ENCODE results near the gene GHR. TPM values are rescaled to one million over a fixed set of nuclear protein-coding genes. Genes with fewer than 3 reads are reported as not detected.
A peak's percentile ranks its signal among the peaks of the same experiment; 100 is the strongest.

GHR gene
- total and polyA plus RNA-seq, 12 donors = 4.1 to 15.1 (median 11.5) TPM

GRCh38 chr5:42761791-42762190 lies 338.6 kb downstream of the GHR start:
- no peak for DNase-seq
- H3K27ac ChIP-seq = no peak overlapping the region
- no peak for TF ChIP-seq CTCF (IDR thresholded peaks at IDR 0.05)
- H3K36me3 ChIP-seq = no peaks in the 10 kb centered on the region
- ATAC-seq = no peak
- H3K4me3 ChIP-seq = no peak overlapping the region
- H3K4me1 ChIP-seq = peaks cover 0 to 9% (median 0%) of the 10 kb centered on the region in 9 donors
- H3K27me3 ChIP-seq = peaks cover 0 to 6% (median 0%) of the 10 kb centered on the region in 7 donors
- intact Hi-C loops (cut with DNase I) = loop anchor here in 7 of 10 donors (10.0 kb wide), 3 partner anchors 337 to 907 kb away; partner anchors contain the start of gene GHR (in 3 of the 7)
- WGBS, 2 donors = 96 to 98% methylated on average over 1 of the region's 1 CpG
- peaks cover 0 to 5% (median 0%) of the 10 kb centered on the region in 11 donors for H3K9me3 ChIP-seq

- DNase-seq (no peak), ATAC-seq (peak in 1 of 8 donors; percentile 46)
- peaks cover 0 to 6% (median 0%) of the 10 kb centered on the region in 9 donors for H3K4me1 ChIP-seq
- intact Hi-C loops (cut with DNase I) = loop anchor here in 9 of 10 donors (2.0 to 10.0 kb wide), 9 partner anchors 343 to 913 kb away; partner anchors contain the start of gene GHR (in 5 of the 9)
- H3K4me3 ChIP-seq = no peak overlapping the region
- H3K27me3 ChIP-seq = no peaks in the 10 kb centered on the region
- H3K9me3 ChIP-seq = peaks cover 0 to 12% (median 0%) of the 10 kb centered on the region in 11 donors
- no peak overlapping the region for H3K27ac ChIP-seq
- no peaks in the 10 kb centered on the region for H3K36me3 ChIP-seq
- WGBS, 2 donors = 36 to 43% methylated on average over 3 of the region's 3 CpGs
- peak in 8 of 9 donors; percentile 26 to 76 (median 60) for TF ChIP-seq CTCF (IDR thresholded peaks at IDR 0.05)
Measured at GRCh38 chr5:42767491-42768105, 344.4 kb downstream of the GHR start.

GRCh38 chr5:42768106-42768504 lies 344.9 kb downstream of the GHR start:
- TF ChIP-seq CTCF (IDR thresholded peaks at IDR 0.05) = no peak
- intact Hi-C loops (cut with DNase I) = loop anchor here in 8 of 10 donors (5.0 to 10.0 kb wide), 7 partner anchors 343 to 913 kb away; partner anchors contain the start of gene GHR (in 4 of the 8)
- no peak for ATAC-seq
- H3K27ac ChIP-seq = no peak overlapping the region
- H3K9me3 ChIP-seq = peaks cover 0 to 12% (median 0%) of the 10 kb centered on the region in 11 donors
- DNase-seq = no peak
- peaks cover 0 to 6% (median 0%) of the 10 kb centered on the region in 9 donors for H3K4me1 ChIP-seq
- no peaks in the 10 kb centered on the region for H3K36me3 ChIP-seq
- no peak overlapping the region for H3K4me3 ChIP-seq
- no peaks in the 10 kb centered on the region for H3K27me3 ChIP-seq
- WGBS, 2 donors = 18 to 34% methylated on average over 1 of the region's 1 CpG

- intact Hi-C loops (cut with DNase I) = loop anchor here in 5 of 10 donors (5.0 to 10.0 kb wide), 2 partner anchors 115 to 117 kb away; no protein-coding TSS in a partner anchor
Measured at GRCh38 chr5:42770003-42770402, 346.8 kb downstream of the GHR start.

More at GRCh38 chr5:42770003-42770402, 346.8 kb downstream of the GHR start:
- DNase-seq = no peak
- Histone ChIP-seq H3K27me3 (no peaks in the 10 kb centered on the region), H3K4me1 (peaks cover 0 to 6% (median 0%) of the 10 kb centered on the region in 9 donors), H3K36me3 (no peaks in the 10 kb centered on the region), H3K9me3 (peaks cover 0 to 12% (median 0%) of the 10 kb centered on the region in 11 donors), H3K4me3 (no peak overlapping the region), H3K27ac (no peak overlapping the region)
- ATAC-seq = no peak
- TF ChIP-seq CTCF (IDR thresholded peaks at IDR 0.05) = no peak

All from heart right ventricle (tissue), 16 donors.